Bronchial epithelial cell (primary cell): ENCODE results near the gene WFDC6. TPM values are rescaled to one million over a fixed set of nuclear protein-coding genes. Genes with fewer than 3 reads are reported as not detected.

Experiments
- DNase-seq: peaks from one replicate; pipeline ENCODE4 v3.0.0-alpha.2; 2010; ENCODE audit warnings: low read depth
- FAIRE-seq: peaks from 2 replicates; lab custom pipeline; 2011; peaks lifted over from hg19 to GRCh38; lab: Jason Lieb, UNC
- H3K27me3 ChIP-seq: 2 replicates; pipeline ENCODE4 v1.5.1; 2011; ENCODE audit warnings: low read length; ENCODE audit not compliant: control insufficient read depth, insufficient read depth
- H3K36me3 ChIP-seq: 2 replicates; pipeline ENCODE4 v1.5.1; 2011; ENCODE audit warnings: low read length; ENCODE audit not compliant: control insufficient read depth, insufficient read depth
- H3K4me3 ChIP-seq: 2 replicates; pipeline ENCODE4 v1.5.1; 2011; ENCODE audit warnings: mild to moderate bottlenecking, low read depth, low read length, control low read depth
- CTCF ChIP-seq: IDR thresholded peaks from 2 replicates; pipeline ENCODE4 v1.5.1; 2011; ENCODE audit warnings: mild to moderate bottlenecking, moderate library complexity, low read length, control low read depth, inconsistent platforms; ENCODE audit not compliant: insufficient read depth, severe bottlenecking
- total RNA-seq: library from RNA; depleted of rRNA; stranded (reverse); fragments of >200 nt; gene quantifications from 2 replicates; pipeline ENCODE4 v1.2.1, GENCODE V29; 2014

Gene WFDC6
- total RNA-seq, 1 donor from 2014 or later, result not detected

GRCh38 chr20:45515147-45515913 lies 24.0 kb downstream of the WFDC6 start, which contains the start of gene SPINT3:
TSS of gene SPINT3 (minus strand) at chr20:45515622. CDS start at chr20:45515608, 14 bp downstream.
- FAIRE-seq (no peak), DNase-seq (no peak)
- TF ChIP-seq CTCF, result no peak
- Histone ChIP-seq H3K4me3 (no peak within 1 kb of the TSS), H3K36me3 (no peaks in the 10 kb centered on the region), H3K27me3 (peaks cover 2% of the 10 kb centered on the region)

- H3K36me3 ChIP-seq, result no peaks in the 10 kb centered on the region
- peak; percentile 41 for DNase-seq
- no peak overlapping the region for H3K4me3 ChIP-seq
- H3K27me3 ChIP-seq, result peaks cover 2% of the 10 kb centered on the region
- no peak for TF ChIP-seq CTCF
- peak; percentile 93 for FAIRE-seq
Observed at GRCh38 chr20:45510242-45510862, 28.9 kb downstream of the WFDC6 start.

- no peak for TF ChIP-seq CTCF
- Histone ChIP-seq H3K27me3 (peaks cover 4% of the 10 kb centered on the region), H3K36me3 (no peaks in the 10 kb centered on the region), H3K4me3 (no peak overlapping the region)
- DNase-seq (no peak), FAIRE-seq (no peak)
Observed at GRCh38 chr20:45509091-45509490, 30.2 kb downstream of the WFDC6 start.

- no peaks in the 10 kb centered on the region for H3K36me3 ChIP-seq
- FAIRE-seq, result no peak
- DNase-seq, result no peak
- no peak overlapping the region for H3K4me3 ChIP-seq
- peaks cover 1% of the 10 kb centered on the region for H3K27me3 ChIP-seq
- TF ChIP-seq CTCF, result no peak
Observed at GRCh38 chr20:45508068-45508886, 31.0 kb downstream of the WFDC6 start.

- FAIRE-seq (no peak), DNase-seq (peak; percentile 83)
- Histone ChIP-seq H3K36me3 (no peaks in the 10 kb centered on the region), H3K4me3 (no peak overlapping the region), H3K27me3 (peaks cover 1% of the 10 kb centered on the region)
- no peak for TF ChIP-seq CTCF
Observed at GRCh38 chr20:45507011-45507820, 32.1 kb downstream of the WFDC6 start.
